Neuronal stem cell (in vitro differentiated cells): ENCODE data around the gene HLA-DOA.

Experiments
- DNase-seq: peaks from one replicate; pipeline ENCODE4 v3.0.0-alpha.2; 2013; ENCODE audit warnings: low spot score
- H2AFZ ChIP-seq: one replicate; pipeline ENCODE4 v1.6.1; 2013; ENCODE audit warnings: mild to moderate bottlenecking, low read length, inconsistent platforms
- H2AK5ac ChIP-seq: 2 replicates; pipeline ENCODE4 v1.6.1; 2013; ENCODE audit warnings: low read depth, mild to moderate bottlenecking, inconsistent platforms, low read length, moderate library complexity, mixed read lengths
- H2BK120ac ChIP-seq: 2 replicates; pipeline ENCODE4 v1.6.1; 2013; ENCODE audit warnings: low read depth, mild to moderate bottlenecking, inconsistent platforms, low read length, moderate library complexity, mixed read lengths
- H2BK12ac ChIP-seq: one replicate; pipeline ENCODE4 v1.6.1; 2013; ENCODE audit warnings: low read length, inconsistent platforms
- H2BK15ac ChIP-seq: 2 replicates; pipeline ENCODE4 v1.6.1; 2013; ENCODE audit warnings: mild to moderate bottlenecking, low read length, inconsistent platforms, mixed read lengths
- H2BK5ac ChIP-seq: one replicate; pipeline ENCODE4 v1.6.1; 2013; ENCODE audit warnings: inconsistent platforms, mild to moderate bottlenecking, low read length, moderate library complexity
- H3K14ac ChIP-seq: one replicate; pipeline ENCODE4 v1.6.1; 2013; ENCODE audit warnings: low read length, inconsistent platforms
- H3K18ac ChIP-seq: 2 replicates; pipeline ENCODE4 v1.6.1; 2013; ENCODE audit warnings: low read length, inconsistent platforms
- H3K23ac ChIP-seq: 2 replicates; pipeline ENCODE4 v1.6.1; 2013; ENCODE audit warnings: low read depth, mild to moderate bottlenecking, mixed read lengths, low read length, inconsistent platforms; ENCODE audit not compliant: poor library complexity
- H3K27ac ChIP-seq: replicated peaks from 3 replicates; pipeline ENCODE4 v1.5.1; 2013; ENCODE audit warnings: low read length, inconsistent platforms
- H3K27me3 ChIP-seq, 3 experiments: 2 replicates each; pipeline ENCODE4 v1.6.1; 2013; ENCODE audit warnings: low read length in 3 of 3, mild to moderate bottlenecking in 2 of 3, inconsistent platforms in 1 of 3, low read depth in 1 of 3, mixed read lengths in 1 of 3, moderate library complexity in 1 of 3; ENCODE audit not compliant: control insufficient read depth in 3 of 3, insufficient read depth in 3 of 3
- H3K36me3 ChIP-seq, 2 donors: replicated peaks in 1 of 2; 2 replicates each; pipeline ENCODE4 v1.6.1; 2013; ENCODE audit warnings: low read length in 2 of 2; ENCODE audit not compliant: control insufficient read depth in 2 of 2, insufficient read depth in 2 of 2
- H3K4ac ChIP-seq: 2 replicates; pipeline ENCODE4 v1.6.1; 2013; ENCODE audit warnings: inconsistent platforms, mild to moderate bottlenecking, low read length, moderate library complexity
- H3K4me1 ChIP-seq, 2 donors: 1 replicate in 1 of 2; 2 replicates in 1 of 2; pipeline ENCODE4 v1.6.1; 2013; ENCODE audit warnings: low read length in 2 of 2, low read depth in 1 of 2; ENCODE audit not compliant: control insufficient read depth in 2 of 2, insufficient read depth in 1 of 2
- H3K4me2 ChIP-seq: one replicate; pipeline ENCODE4 v1.6.1; 2013; ENCODE audit warnings: mild to moderate bottlenecking, low read length, inconsistent platforms; ENCODE audit not compliant: insufficient read depth, poor library complexity, severe bottlenecking
- H3K4me3 ChIP-seq, 2 donors: 2 replicates each; pipeline ENCODE4 v1.5.1; 2013; ENCODE audit warnings: low read length in 2 of 2, mild to moderate bottlenecking in 2 of 2, inconsistent platforms in 1 of 2, moderate library complexity in 1 of 2
- H3K79me1 ChIP-seq: one replicate; pipeline ENCODE4 v1.6.1; 2013; ENCODE audit warnings: low read depth, mild to moderate bottlenecking, inconsistent platforms, low read length, moderate library complexity
- H3K9ac ChIP-seq: one replicate; pipeline ENCODE4 v1.6.1; 2013; ENCODE audit warnings: mild to moderate bottlenecking, low read depth, low read length, inconsistent platforms; ENCODE audit not compliant: poor library complexity
- H3K9me3 ChIP-seq, 2 donors: replicated peaks in 1 of 2; 2 replicates each; pipeline versions ENCODE3 to v1.6.1; 2013; ENCODE audit warnings: low read length in 2 of 2, mild to moderate bottlenecking in 2 of 2, inconsistent platforms in 1 of 2, low read depth in 1 of 2, mixed read lengths in 1 of 2, moderate library complexity in 1 of 2; ENCODE audit not compliant: control insufficient read depth in 2 of 2, insufficient read depth in 1 of 2
- H4K8ac ChIP-seq: one replicate; pipeline ENCODE4 v1.6.1; 2013; ENCODE audit warnings: low read depth, mild to moderate bottlenecking, inconsistent platforms, low read length, moderate library complexity
- H4K91ac ChIP-seq: one replicate; pipeline ENCODE4 v1.6.1; 2013; ENCODE audit warnings: low read length, low read depth, mild to moderate bottlenecking, inconsistent platforms; ENCODE audit not compliant: poor library complexity
- WGBS, 2 donors: extraction: QIAGEN DNeasy Blood & Tissue Kit; methylation state at CpG; one replicate each; pipeline ENCODE4 v1.1.7; 2013; ENCODE audit warnings: missing lambda C conversion rate in 2 of 2, mixed read lengths in 1 of 2; ENCODE audit not compliant: insufficient read length in 2 of 2, insufficient replicate concordance in 1 of 2; ENCODE audit errors: extremely low coverage in 2 of 2; 5-methylcytosine and 5-hydroxymethylcytosine counted together

HLA-DOA gene

DNA sequence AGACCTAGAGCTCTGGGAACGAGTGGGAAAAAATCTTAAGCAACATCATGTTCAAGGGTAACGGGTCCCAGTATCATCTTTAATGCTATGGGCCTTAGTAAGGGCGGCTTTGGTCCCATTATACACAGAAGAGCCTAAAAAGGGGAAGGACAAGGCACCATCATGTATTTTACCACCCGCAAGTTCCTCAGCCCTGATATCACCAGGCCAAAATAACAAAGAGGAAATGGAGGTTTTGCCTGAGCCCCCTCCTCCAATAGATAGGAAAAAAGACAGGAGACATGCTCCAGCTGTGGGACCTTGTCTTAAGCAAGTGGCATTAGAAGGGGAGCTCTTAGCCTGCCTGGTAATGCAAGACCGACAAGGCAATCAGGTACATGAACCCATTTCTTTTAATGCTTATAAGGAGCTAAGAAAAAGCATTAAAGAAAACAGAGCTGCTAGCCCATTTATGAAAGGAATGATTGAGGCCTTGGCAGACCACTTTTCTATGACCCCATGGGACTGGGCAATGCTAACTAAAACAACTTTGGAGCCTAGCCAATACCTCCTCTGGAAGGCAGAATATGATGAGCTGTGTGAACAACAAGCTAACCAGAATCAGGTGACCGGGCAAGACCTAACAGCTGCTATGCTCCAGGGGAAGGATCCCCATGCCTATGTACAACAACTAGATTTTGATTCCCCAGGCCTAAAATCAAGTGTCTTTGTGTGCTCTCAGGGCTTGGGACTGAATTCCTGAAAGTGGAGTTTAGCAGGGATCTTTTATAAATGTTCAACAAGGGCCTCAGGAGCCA is 40.8 kb upstream of the HLA-DOA start:
- Histone ChIP-seq H3K27me3 (peaks cover 0 to 23% (median 0%) of the 10 kb centered on the region in 3 experiments), H2BK120ac (no peak overlapping the region), H3K4me3 (no peak overlapping the region), H3K4me1 (peaks cover 0 to 5% of the 10 kb centered on the region in 2 donors), H3K79me1 (no peaks in the 10 kb centered on the region), H4K91ac (no peak overlapping the region), H3K23ac (no peak overlapping the region), H3K9ac (no peak overlapping the region), H3K27ac (peak overlapping the region; percentile 27), H2AFZ (no peak overlapping the region), H3K9me3 (no peaks in the 10 kb centered on the region), H4K8ac (no peak overlapping the region), H2BK5ac (no peak overlapping the region), H2BK15ac (no peak overlapping the region), H2AK5ac (no peak overlapping the region), H3K4me2 (no peak overlapping the region), H3K14ac (no peak overlapping the region), H3K4ac (no peak overlapping the region), H3K18ac (no peak overlapping the region), H2BK12ac (no peak overlapping the region), H3K36me3 (no peaks in the 10 kb centered on the region)
- WGBS, 2 donors: no CpG with 5 or more reads among the region's 6 CpGs
- no peak for DNase-seq

DNA sequence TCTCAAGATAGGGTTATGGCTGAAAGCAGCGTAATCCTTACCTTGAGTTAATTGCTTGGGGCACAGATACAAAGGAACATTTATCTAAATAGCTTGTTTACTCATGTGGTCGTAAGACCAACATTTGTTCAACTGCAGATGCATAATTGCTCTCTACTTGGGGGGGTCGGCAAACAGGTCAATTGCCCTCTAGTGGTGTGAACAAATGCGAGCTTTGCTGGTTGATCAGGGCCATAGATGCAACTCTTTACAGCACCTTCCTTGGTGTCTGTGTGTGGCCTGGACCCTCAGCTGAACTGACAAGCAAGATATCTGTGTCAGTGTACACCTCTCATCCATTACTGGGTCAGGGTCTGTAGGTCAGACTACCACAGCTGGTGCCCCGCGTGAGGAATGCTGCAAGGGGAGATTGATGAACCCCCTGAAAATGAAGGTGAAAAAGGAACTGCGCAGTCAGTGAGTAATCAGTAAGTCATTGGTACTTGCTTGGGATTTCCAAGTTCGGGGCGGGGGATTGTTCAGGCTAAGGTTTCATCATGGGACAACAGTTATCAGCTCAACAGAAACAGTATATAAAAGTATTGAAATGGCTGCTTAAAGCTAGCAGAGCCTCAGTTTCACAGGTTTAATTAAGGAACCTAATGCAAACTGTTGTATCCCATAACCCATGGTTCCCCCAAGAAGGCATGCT is 40.1 kb upstream of the HLA-DOA start:
- Histone ChIP-seq H2BK5ac (no peak overlapping the region), H3K27me3 (peaks cover 0 to 23% (median 0%) of the 10 kb centered on the region in 3 experiments), H3K4me1 (peaks cover 0 to 5% of the 10 kb centered on the region in 2 donors), H3K79me1 (no peaks in the 10 kb centered on the region), H4K91ac (no peak overlapping the region), H3K27ac (no peak overlapping the region), H3K14ac (no peak overlapping the region), H2BK120ac (no peak overlapping the region), H3K18ac (no peak overlapping the region), H3K36me3 (no peaks in the 10 kb centered on the region), H2BK15ac (no peak overlapping the region), H2BK12ac (no peak overlapping the region), H3K4me2 (no peak overlapping the region), H3K4me3 (no peak overlapping the region), H3K9ac (no peak overlapping the region), H4K8ac (no peak overlapping the region), H2AFZ (no peak overlapping the region), H3K4ac (no peak overlapping the region), H3K9me3 (no peaks in the 10 kb centered on the region), H2AK5ac (peak overlapping the region; percentile 6), H3K23ac (no peak overlapping the region)
- DNase-seq: no peak
- WGBS, 2 donors: no CpG with 5 or more reads among the region's 9 CpGs

DNA sequence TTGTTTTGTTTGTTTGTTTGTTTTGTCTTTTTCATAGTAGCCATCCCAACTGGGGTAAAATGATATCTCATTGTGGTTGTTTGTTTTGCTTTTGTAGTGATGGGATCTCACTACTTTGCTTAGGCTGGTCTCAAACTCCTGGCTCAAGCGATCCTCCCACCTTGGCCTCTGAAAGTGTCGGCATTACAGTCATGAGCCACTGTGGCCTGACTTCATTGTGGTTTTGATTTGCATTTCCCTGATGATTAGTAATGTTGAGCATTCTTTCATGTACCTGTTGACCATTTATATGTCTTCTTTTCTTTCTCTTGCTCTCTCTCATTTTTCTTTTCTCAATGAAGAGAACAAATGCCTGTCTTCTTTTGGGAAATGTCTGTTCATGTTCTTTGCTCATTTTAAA is 30.8 kb upstream of the HLA-DOA start:
- Histone ChIP-seq H3K4me2 (no peak overlapping the region), H3K14ac (no peak overlapping the region), H2BK12ac (no peak overlapping the region), H2BK5ac (no peak overlapping the region), H4K8ac (no peak overlapping the region), H2BK15ac (no peak overlapping the region), H2BK120ac (no peak overlapping the region), H3K4ac (no peak overlapping the region), H3K23ac (no peak overlapping the region), H2AK5ac (no peak overlapping the region), H4K91ac (no peak overlapping the region), H3K4me3 (no peak overlapping the region), H2AFZ (no peak overlapping the region), H3K4me1 (no peaks in the 10 kb centered on the region), H3K27ac (no peak overlapping the region), H3K9me3 (no peaks in the 10 kb centered on the region), H3K9ac (no peak overlapping the region), H3K18ac (no peak overlapping the region), H3K79me1 (no peaks in the 10 kb centered on the region), H3K27me3 (peaks cover 0 to 6% (median 0%) of the 10 kb centered on the region in 3 experiments), H3K36me3 (no peaks in the 10 kb centered on the region)
- no CpG with 5 or more reads among the region's 2 CpGs for WGBS, 2 donors
- DNase-seq: no peak

DNA sequence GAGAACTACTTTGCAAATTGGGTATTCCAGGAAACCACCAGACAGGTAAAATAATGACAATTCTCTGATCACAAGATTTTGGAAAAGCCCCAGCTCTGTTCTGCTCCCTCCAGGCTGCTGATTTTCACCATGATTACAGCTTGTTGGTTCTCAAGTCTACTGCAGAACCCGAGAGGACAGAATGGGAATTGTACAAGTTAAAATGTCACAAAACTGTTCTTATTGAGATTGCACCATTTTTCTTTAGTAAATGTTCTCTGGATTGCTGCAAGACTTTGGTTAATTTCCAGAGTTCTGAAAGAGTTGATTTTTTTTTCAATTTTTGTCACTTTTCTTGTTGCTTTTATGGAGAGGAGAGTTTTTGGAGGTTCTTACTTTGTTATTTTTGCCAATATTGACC is 27.1 kb upstream of the HLA-DOA start:
- Histone ChIP-seq H3K36me3 (no peaks in the 10 kb centered on the region), H4K91ac (no peak overlapping the region), H2BK5ac (no peak overlapping the region), H4K8ac (no peak overlapping the region), H2BK15ac (no peak overlapping the region), H3K27ac (no peak overlapping the region), H2AFZ (no peak overlapping the region), H3K18ac (no peak overlapping the region), H2BK120ac (no peak overlapping the region), H3K23ac (no peak overlapping the region), H3K4me1 (no peaks in the 10 kb centered on the region), H3K14ac (no peak overlapping the region), H3K4ac (no peak overlapping the region), H3K79me1 (no peaks in the 10 kb centered on the region), H2BK12ac (no peak overlapping the region), H3K9ac (no peak overlapping the region), H3K27me3 (peaks cover 0 to 6% (median 0%) of the 10 kb centered on the region in 3 experiments), H3K9me3 (no peaks in the 10 kb centered on the region), H3K4me3 (no peak overlapping the region), H2AK5ac (no peak overlapping the region), H3K4me2 (no peak overlapping the region)
- no peak for DNase-seq
- WGBS, 2 donors: no CpG with 5 or more reads among the region's 1 CpG
